AG10803 (cell line): Measurements from ENCODE around the gene SIVA1.
A peak's percentile ranks its signal among the peaks of the same experiment; 100 is the strongest.

ENCODE experiments used
- DNase-seq: peaks from one replicate; pipeline ENCODE4 v3.0.0; 2010; ENCODE audit warnings: low read depth
- H3K4me3 ChIP-seq: 2 replicates; pipeline ENCODE4 v1.5.1; 2011; ENCODE audit warnings: mild to moderate bottlenecking, low read length, control low read depth
- TF ChIP-seq, protein P1 (sequence below): conservative IDR thresholded peaks from 2 replicates; pipeline ENCODE4 v1.5.1; 2011; ENCODE audit warnings: mild to moderate bottlenecking, low read length, control low read depth, inconsistent platforms

Gene SIVA1

DNA sequence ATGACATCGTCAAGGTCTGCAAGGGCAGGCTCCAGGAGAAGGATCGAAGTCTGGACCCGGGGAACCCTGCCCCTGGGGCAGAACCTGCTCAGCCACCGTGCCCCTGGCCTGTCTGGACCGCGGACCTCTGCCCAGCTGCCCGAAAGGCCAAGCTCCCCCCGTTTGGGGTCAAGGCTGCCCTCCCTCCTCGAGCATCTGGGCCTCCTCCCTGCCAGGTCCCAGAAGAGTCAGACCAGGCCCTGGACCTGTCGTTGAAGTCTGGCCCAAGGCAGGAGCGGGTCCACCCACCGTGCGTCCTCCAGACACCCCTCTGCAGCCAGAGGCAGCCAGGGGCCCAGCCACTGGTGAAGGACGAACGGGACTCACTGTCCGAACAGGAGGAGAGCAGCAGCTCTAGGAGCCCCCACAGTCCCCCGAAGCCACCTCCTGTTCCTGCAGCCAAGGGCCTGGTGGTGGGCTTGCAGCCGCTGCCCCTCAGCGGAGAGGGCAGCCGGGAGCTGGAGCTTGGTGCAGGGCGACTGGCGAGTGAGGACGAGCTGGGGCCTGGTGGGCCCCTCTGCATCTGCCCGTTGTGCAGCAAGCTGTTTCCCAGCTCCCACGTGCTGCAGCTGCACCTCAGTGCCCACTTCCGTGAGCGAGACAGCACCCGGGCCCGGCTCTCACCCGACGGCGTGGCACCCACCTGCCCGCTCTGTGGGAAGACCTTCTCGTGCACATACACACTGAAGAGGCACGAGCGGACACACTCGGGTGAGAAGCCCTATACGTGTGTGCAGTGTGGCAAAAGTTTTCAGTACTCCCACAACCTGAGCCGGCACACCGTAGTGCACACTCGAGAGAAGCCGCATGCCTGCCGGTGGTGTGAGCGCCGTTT is 48.8 kb downstream of the SIVA1 start:
- DNase-seq: no peak
- TF ChIP-seq, protein P1, sequence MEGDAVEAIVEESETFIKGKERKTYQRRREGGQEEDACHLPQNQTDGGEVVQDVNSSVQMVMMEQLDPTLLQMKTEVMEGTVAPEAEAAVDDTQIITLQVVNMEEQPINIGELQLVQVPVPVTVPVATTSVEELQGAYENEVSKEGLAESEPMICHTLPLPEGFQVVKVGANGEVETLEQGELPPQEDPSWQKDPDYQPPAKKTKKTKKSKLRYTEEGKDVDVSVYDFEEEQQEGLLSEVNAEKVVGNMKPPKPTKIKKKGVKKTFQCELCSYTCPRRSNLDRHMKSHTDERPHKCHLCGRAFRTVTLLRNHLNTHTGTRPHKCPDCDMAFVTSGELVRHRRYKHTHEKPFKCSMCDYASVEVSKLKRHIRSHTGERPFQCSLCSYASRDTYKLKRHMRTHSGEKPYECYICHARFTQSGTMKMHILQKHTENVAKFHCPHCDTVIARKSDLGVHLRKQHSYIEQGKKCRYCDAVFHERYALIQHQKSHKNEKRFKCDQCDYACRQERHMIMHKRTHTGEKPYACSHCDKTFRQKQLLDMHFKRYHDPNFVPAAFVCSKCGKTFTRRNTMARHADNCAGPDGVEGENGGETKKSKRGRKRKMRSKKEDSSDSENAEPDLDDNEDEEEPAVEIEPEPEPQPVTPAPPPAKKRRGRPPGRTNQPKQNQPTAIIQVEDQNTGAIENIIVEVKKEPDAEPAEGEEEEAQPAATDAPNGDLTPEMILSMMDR: no peak
- peak overlapping the region; percentile 59 for H3K4me3 ChIP-seq

DNA sequence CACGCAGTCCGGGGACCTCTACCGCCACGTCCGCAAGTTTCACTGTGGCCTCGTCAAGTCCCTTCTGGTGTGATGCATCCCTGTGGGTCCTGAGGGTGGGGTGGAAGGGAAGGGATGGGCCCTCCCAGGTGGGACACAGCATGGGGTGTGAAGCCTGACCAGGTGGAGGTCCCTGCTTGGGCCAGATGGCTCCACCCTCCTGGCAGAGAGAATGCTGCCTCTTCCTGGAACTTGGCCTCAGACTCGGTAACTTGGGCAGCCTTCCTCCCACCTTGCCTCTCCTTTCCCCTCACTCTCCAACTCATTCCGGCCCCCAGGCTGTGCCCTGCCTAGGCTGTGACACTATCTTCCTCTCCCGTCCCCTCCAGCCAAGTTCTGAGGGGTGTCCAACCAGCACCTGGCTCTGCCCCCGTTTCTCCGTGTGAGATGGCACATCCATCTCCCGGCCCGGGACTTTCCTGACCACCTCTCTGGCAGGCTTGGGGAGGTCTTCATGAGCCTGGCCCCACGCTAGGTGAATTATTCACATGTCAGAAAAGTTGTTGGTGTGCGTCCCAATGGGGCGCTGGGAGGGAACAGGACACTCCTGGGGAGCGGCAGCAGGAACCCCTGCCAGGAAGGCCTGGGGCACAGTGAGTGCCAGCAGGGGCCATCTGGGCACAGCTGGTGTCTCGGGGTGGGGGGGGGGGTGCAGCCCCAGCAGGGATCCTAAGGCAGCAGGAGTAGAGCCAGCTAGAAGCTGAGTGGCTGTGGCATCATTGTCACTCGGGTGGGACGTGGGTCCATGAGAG is 49.6 kb downstream of the SIVA1 start:
- DNase-seq: no peak
- TF ChIP-seq, protein P1: no peak
- H3K4me3 ChIP-seq: no peak overlapping the region

DNA sequence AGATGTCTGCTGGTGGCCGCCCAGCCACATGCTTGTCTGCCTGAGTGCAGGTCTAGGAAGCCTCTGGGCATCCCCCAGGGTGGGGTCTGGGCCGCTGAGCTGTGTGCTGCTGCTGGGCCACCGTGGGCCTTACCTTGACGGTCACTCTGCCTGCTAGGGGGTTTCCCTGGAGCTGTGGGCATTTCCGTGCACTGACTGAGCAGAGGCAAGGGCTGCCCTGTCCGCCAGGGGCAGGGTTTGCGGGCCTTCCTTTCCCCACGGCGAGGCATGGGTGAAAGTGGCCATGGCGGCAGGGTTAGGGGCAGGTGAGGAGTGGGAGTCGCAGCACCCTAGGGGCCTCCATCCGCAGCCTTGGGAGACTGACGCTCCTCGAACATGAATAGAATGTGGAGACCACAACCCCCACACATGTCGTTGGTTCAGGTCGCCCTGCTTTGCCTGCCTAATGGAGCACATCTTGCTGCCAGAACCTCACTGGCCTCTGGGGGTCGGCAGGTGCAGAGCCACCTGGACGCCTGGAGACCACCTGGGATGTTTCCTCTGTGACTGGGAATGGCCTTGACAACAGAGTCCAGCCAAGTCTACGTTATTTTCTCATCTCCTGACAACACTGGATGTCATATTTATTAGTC is 50.4 kb downstream of the SIVA1 start:
- no peak for DNase-seq
- TF ChIP-seq, protein P1: no peak
- no peak overlapping the region for H3K4me3 ChIP-seq

DNA sequence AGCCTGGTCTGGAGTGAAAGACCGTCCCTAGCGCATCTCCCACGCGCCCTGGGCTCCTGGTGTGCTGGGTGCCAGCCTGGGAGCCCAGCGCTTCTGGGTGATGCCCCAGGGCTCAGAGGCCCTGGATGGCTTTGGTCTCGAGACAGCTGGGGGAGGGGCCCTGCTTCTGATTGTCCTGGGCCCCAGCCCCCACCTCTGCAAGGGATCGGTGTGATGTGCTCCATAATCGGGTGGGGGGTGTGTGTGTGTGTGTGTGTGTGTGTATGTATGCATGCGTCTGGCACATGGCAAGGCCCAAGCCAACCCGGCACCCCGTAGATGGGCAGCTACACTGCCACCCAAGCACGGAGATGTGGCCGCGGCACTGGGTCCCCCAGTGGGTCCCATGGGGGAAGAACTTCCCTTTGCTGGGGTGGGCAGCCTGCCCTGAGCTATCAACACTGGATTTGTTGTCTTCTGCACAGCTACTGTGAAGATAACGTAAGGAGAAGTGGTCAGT is 51.0 kb downstream of the SIVA1 start:
- TF ChIP-seq, protein P1: no peak
- no peak overlapping the region for H3K4me3 ChIP-seq

DNA sequence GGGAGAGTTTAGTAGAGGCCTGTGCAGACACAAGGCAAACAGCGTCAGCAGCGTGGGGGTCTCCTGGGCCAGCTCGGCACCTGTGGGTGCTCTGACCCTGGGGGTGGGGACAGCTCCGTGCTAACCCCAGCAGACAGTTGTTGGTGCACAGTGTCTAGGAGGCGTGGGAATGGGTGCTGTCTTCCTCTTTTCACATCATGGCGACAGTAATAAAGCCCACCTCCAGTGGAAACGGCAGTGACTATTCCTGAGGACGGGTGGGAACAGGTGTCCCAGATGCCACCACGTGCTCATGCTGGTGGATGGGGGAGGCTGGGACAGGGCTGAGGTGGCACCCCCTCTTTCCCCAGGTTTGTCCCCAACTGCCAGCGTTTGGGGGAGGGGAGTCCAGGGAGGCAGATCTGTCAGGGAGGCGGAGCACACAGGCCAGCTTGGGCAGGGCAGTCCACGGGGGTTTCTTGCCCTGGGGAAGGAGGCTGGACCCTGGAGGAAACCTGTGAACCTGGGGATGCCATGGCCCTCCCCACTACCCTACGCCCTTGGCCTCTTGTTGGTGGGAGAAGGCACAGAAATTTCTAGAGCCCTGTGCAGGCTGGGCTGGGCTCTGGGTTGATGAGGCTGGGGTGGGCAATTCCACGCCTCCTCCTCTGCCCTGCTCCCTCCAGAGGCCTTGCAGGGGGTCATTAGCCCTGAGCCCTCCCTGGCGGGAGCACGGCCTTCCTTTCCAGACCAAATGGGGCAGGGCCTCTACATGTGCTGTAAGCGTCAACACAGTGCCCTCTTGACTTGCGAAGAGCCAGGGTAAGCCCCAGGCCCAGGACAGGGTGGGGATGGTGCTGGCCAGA is 51.8 kb downstream of the SIVA1 start:
- TF ChIP-seq, protein P1: no peak

More for the DNA sequence above, 51.0 kb downstream of the SIVA1 start:
- no peak for DNase-seq

DNA sequence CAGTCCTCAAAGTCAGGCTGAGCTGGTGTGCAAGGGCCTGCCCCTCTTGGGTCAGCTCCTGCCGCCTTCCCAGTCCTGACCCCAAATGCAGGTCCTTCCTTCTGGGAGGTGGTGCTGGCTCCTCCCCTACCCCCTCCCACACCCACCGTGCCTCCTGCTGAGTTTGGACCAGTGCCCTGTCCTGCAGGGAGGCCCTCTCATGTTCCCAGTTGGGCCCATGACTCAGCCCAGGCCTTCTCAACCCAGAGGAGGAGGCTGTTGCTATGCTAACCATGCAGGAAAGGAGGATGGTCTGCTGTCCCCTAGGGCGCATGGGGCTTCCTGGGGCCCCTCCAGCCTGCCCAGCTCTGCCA is 52.4 kb downstream of the SIVA1 start:
- TF ChIP-seq, protein P1: no peak
- DNase-seq: peak; percentile 66
- H3K4me3 ChIP-seq: no peak overlapping the region

More for the DNA sequence above, 51.8 kb downstream of the SIVA1 start:
- no peak overlapping the region for H3K4me3 ChIP-seq
- no peak for DNase-seq
